ENCODE measurements around the gene PRSS56. TPM values are rescaled to one million over a fixed set of nuclear protein-coding genes. Genes with fewer than 3 reads are reported as not detected.

The PRSS56 gene
- not detected for total RNA-seq

DNA sequence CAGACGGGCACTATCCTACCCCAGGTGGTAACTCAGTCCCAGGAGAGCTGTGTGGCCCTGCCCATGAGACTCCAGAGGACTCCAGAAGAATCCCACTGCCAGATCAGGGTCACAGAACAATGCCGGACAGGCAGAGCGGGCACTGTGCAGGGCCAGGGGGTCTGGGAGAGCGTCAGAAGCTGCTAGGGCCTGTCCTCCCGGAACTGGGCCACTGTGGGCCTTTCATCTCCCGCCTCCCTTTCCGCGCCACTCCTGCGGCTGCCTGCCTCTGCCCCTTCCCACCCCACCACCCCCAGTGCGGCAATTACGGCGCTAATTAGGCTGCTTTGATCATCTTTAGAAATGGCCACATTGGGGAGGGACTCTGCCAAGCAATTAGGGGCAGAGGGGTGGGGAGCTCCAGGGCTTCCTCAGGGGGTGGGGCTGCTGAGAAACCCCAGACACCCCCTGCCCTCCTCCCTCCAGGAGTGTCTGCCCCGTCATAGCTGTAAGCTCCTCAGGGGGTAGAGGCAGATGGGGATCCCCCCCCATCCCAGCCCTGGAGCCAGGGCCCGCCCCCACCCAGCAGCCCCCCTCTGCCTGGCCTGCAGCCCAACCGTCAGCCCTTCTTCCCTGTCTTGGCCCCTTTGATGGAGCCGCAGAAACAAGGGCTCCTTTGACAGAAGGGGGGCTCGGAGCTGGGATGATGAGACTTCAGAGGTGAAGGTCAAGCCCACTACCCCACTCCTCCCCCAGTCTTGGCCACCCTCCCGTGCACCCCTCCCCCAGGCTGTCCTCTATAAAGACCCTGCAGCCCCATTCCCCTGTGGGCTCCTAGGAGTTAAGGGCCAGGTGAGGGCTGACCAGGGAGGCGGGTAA, at the start of gene PRSS56:
TSS of gene PRSS56 (plus strand) at position 808 of the 858 bp plus-strand sequence. CDS start 211 bp downstream, outside the sequence.
- intact Hi-C loops (cut with DNase I) = loop anchor here (10.0 kb wide), 1 partner anchor 595 kb away; the partner anchor contains the start of gene NPPC
- Histone ChIP-seq H3K27me3 (peaks cover 29% of the 10 kb centered on the region), H3K27ac (no peak within 1 kb of the TSS), H3K4me3 (no peak within 1 kb of the TSS), H3K36me3 (no peaks in the 10 kb centered on the region), H3K4me1 (peaks cover 15 to 20% of the 10 kb centered on the region in 2 donors), H3K9me3 (no peaks in the 10 kb centered on the region)
- no peak for DNase-seq (ENCODE audit: low spot score in 2 of 2)
- TF ChIP-seq, protein P1, sequence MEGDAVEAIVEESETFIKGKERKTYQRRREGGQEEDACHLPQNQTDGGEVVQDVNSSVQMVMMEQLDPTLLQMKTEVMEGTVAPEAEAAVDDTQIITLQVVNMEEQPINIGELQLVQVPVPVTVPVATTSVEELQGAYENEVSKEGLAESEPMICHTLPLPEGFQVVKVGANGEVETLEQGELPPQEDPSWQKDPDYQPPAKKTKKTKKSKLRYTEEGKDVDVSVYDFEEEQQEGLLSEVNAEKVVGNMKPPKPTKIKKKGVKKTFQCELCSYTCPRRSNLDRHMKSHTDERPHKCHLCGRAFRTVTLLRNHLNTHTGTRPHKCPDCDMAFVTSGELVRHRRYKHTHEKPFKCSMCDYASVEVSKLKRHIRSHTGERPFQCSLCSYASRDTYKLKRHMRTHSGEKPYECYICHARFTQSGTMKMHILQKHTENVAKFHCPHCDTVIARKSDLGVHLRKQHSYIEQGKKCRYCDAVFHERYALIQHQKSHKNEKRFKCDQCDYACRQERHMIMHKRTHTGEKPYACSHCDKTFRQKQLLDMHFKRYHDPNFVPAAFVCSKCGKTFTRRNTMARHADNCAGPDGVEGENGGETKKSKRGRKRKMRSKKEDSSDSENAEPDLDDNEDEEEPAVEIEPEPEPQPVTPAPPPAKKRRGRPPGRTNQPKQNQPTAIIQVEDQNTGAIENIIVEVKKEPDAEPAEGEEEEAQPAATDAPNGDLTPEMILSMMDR (IDR thresholded peaks at IDR 0.05) = no peak

DNA sequence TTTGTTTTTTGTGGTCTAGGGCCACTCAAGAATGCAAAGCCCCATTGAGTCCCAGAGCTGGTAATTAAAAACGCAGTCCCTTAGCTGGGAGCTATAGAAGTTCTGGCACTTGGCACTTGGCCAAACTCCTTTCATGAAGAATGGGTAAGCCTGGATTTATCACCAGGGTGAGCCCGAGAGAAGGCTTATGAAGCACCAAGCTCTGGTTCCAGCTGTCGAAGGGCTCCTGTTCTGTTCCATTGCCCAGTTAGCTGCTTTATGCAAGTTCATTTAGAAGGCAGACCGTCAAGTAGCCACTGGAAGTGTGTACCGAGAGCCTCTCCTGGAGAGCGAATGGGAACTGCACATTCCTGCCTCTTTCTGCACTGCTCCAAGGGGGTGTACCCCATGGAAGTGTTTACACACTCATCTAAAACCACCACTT, 46.7 kb upstream of the PRSS56 start:
- Histone ChIP-seq H3K27ac (no peak overlapping the region), H3K36me3 (no peaks in the 10 kb centered on the region), H3K9me3 (no peaks in the 10 kb centered on the region), H3K27me3 (no peaks in the 10 kb centered on the region), H3K4me3 (no peak overlapping the region), H3K4me1 (no peaks in the 10 kb centered on the region)
- DNase-seq (ENCODE audit: low spot score in 2 of 2) = no peak
- TF ChIP-seq, protein P1 (IDR thresholded peaks at IDR 0.05) = no peak
- intact Hi-C loops (cut with DNase I) = no loop called here

DNA sequence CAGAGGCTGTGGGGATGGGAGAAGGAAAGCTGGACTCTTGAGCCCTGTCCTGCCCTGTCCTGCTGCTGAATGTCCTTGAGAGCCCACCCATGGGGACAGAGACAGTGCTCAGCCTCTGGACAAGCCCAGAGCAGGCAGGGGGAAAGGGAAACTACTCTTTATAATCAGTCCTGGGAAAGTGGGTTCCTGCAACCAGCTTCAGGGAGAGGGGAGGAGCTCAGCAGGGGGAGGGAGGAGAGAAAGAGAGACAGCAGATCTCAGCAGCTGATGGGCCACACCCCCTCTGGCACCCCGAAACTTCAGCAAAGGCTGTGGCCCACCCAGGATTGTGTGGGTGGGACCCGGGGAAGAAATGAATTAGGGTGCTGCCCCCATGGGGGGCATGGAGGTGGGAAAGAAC, 44.1 kb upstream of the PRSS56 start:
- Histone ChIP-seq H3K4me1 (no peaks in the 10 kb centered on the region), H3K36me3 (no peaks in the 10 kb centered on the region), H3K4me3 (no peak overlapping the region), H3K27ac (no peak overlapping the region), H3K9me3 (no peaks in the 10 kb centered on the region), H3K27me3 (no peaks in the 10 kb centered on the region)
- intact Hi-C loops (cut with DNase I) = no loop called here
- TF ChIP-seq, protein P1 (IDR thresholded peaks at IDR 0.05) = no peak
- DNase-seq (ENCODE audit: low spot score in 2 of 2) = no peak

DNA sequence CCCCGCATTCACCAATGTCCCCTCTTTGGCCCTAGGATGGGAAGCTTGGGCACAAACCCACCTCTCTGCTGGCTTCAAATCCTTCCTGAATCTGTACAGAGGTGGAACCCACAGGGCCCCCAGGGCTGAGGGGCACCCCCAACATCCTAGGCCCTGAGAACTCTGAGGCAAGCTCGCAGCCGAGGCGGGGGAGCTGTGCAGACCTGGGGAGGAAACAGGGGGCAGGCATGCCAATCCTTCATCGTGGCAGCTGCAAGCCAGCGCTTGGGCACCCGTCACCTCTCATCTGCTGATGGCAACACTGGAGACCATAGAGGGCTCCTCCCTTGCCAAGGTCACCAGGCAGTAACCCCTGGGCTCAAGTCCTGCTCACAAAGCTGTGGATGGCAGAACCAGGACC, 43.4 kb upstream of the PRSS56 start:
- no peaks in the 10 kb centered on the region for H3K9me3 ChIP-seq
- no peaks in the 10 kb centered on the region for H3K36me3 ChIP-seq
- H3K4me3 ChIP-seq = no peak overlapping the region
- no peaks in the 10 kb centered on the region for H3K4me1 ChIP-seq
- no peaks in the 10 kb centered on the region for H3K27me3 ChIP-seq
- intact Hi-C loops (cut with DNase I) = no loop called here
- no peak for DNase-seq (ENCODE audit: low spot score in 2 of 2)
- no peak overlapping the region for H3K27ac ChIP-seq
- TF ChIP-seq, protein P1 (IDR thresholded peaks at IDR 0.05) = no peak

DNA sequence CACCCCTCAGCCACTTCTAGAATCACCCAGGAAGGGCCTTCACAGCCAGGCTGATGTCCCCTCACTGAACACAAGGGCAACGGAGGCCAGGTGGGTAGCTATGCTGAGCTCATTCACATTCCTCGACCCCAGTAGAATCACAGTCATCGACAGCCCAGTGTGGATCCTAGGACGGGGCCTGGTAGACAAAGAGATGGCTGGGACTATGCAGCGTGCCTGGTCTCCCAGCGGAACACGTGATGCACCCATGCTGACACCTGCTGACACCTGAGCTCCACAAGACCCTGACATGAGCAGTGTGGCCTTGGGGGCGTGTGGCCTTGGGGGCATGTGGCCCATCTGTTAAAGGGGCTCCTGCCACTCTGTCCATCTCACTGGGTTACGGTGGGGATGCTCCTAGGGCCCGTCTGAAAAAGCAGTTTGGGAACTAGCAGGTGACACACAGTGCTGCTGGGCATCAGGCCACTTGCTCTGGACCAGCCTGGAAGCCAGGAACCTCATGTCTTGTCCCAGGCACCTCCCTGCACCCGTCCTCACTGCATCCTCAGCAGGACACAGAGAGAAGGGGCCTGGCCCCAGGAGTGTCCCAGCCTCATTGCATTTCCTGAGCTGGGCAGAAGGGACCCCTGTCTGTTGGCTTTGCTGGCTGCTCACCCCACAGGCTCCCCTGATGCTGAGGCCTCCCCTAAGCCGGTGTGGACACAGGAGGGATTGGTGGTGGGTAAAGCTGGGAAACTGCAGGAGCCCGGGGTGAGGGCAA, 42.3 kb upstream of the PRSS56 start:
- Histone ChIP-seq H3K27me3 (no peaks in the 10 kb centered on the region), H3K9me3 (no peaks in the 10 kb centered on the region), H3K36me3 (no peaks in the 10 kb centered on the region), H3K27ac (no peak overlapping the region), H3K4me1 (no peaks in the 10 kb centered on the region), H3K4me3 (no peak overlapping the region)
- no peak for DNase-seq (ENCODE audit: low spot score in 2 of 2)
- intact Hi-C loops (cut with DNase I) = no loop called here
- TF ChIP-seq, protein P1 (IDR thresholded peaks at IDR 0.05) = no peak

All from ascending aorta (tissue), 2 donors.